Activated CD4-positive, alpha-beta memory T cell treated with anti-CD3 and anti-CD28 coated beads, Interleukin-2, amount 10 ng/mL, durations not matched to agents 7 days and 5 days (primary cell): Measurements from ENCODE around the gene TMEM151A. TPM values are rescaled to one million over a fixed set of nuclear protein-coding genes. Genes with fewer than 3 reads are reported as not detected.

Experiments
- CTCF ChIA-PET: fragments of 350-600 bp; sonication (Branson Sonifier 250); formaldehyde crosslinking; loops from one replicate; lab custom pipeline; 2021; ENCODE audit warnings: antibody characterized with exemption, inconsistent platforms; lab: Charles Lee
- POLR2A ChIA-PET: fragments of 350-600 bp; sonication (Branson Sonifier 250); formaldehyde crosslinking; loops from one replicate; lab custom pipeline; 2021; ENCODE audit warnings: antibody characterized with exemption; lab: Charles Lee
- DNase-seq: peaks from one replicate; pipeline ENCODE4 v3.0.0-alpha.2; 2020
- H3K27ac Mint-ChIP-seq: one replicate; pipeline ENCODE4 v1.8.0; 2021; ENCODE audit warnings: mild to moderate bottlenecking, mixed read lengths
- H3K27me3 Mint-ChIP-seq: one replicate; pipeline ENCODE4 v1.8.0; 2021; ENCODE audit warnings: mixed read lengths
- H3K36me3 Mint-ChIP-seq: one replicate; pipeline ENCODE4 v1.8.0; 2021; ENCODE audit warnings: low read depth, mixed read lengths
- H3K4me1 Mint-ChIP-seq: one replicate; pipeline ENCODE4 v1.8.0; 2021; ENCODE audit warnings: mixed read lengths
- H3K4me3 Mint-ChIP-seq: one replicate; pipeline ENCODE4 v1.8.0; 2021; ENCODE audit warnings: mild to moderate bottlenecking, mixed read lengths
- H3K9me3 Mint-ChIP-seq: one replicate; pipeline ENCODE4 v1.8.0; 2021; ENCODE audit warnings: mixed read lengths
- total RNA-seq, 2 experiments: library from RNA; stranded (reverse); gene quantifications; one replicate each; pipeline ENCODE4 v1.2.3, GENCODE V29; 2021

TMEM151A gene
- total RNA-seq, 2 experiments from 2014 or later = not detected

- ChIA-PET CTCF (interaction anchor here (0.7 to 3.8 kb wide), 5 partner anchors 21 to 151 kb away, joined by 3 to 33 read pairs (median 6); partner anchors contain the start of gene MRPL11), POLR2A (interaction anchor here (1.2 to 4.4 kb wide), 10 partner anchors 8 to 351 kb away, joined by 3 to 28 read pairs (median 7); partner anchors contain the start of genes BRMS1, CNIH2, RAB1B and RBM4)
- Mint-ChIP-seq H3K4me1 (peaks cover 45% of the 10 kb centered on the region), H3K36me3 (no peaks in the 10 kb centered on the region), H3K27me3 (peaks cover 22% of the 10 kb centered on the region), H3K4me3 (peak overlapping the region; percentile 92), H3K27ac (peak overlapping the region; percentile 83), H3K9me3 (no peaks in the 10 kb centered on the region)
- no peak for DNase-seq
These were observed 3.6 kb upstream of the TMEM151A start for GRCh38 chr11:66287889-66288670.

- Mint-ChIP-seq H3K27ac (peak within 1 kb of the TSS; percentile 83), H3K9me3 (no peaks in the 10 kb centered on the region), H3K27me3 (peaks cover 27% of the 10 kb centered on the region), H3K36me3 (no peaks in the 10 kb centered on the region), H3K4me1 (peaks cover 42% of the 10 kb centered on the region), H3K4me3 (peak within 1 kb of the TSS; percentile 92)
- CTCF ChIA-PET = interaction anchor here (0.7 to 3.8 kb wide), 10 partner anchors 8 to 349 kb away, joined by 3 to 33 read pairs (median 4); partner anchors contain the start of genes MRPL11 and RBM4
- POLR2A ChIA-PET = interaction anchor here (0.6 to 4.4 kb wide), 18 partner anchors 9 to 576 kb away, joined by 3 to 28 read pairs (median 4); partner anchors contain the start of genes BRMS1, CNIH2, RAB1B and RBM4
- peak; percentile 99 for DNase-seq
These were observed 2.8 kb upstream of the TMEM151A start, which contains the start of gene YIF1A for GRCh38 chr11:66288671-66289547. Gene YIF1A, minus strand, starts transcription at chr11:66289143. Its CDS starts 158 bp downstream, at chr11:66288985.

GRCh38 chr11:66289548-66290329, 2.0 kb upstream of the TMEM151A start:
- POLR2A ChIA-PET = interaction anchor here (0.6 to 4.4 kb wide), 18 partner anchors 10 to 577 kb away, joined by 3 to 28 read pairs (median 4); partner anchors contain the start of genes BRMS1, CNIH2, RAB1B and RBM4
- peak; percentile 82 for DNase-seq
- H3K4me3 Mint-ChIP-seq = peak overlapping the region; percentile 92
- peak overlapping the region; percentile 78 for H3K27ac Mint-ChIP-seq
- CTCF ChIA-PET = interaction anchor here (0.8 to 3.8 kb wide), 10 partner anchors 9 to 349 kb away, joined by 3 to 33 read pairs (median 4); partner anchors contain the start of genes MRPL11 and RBM4
- H3K36me3 Mint-ChIP-seq = no peaks in the 10 kb centered on the region
- peaks cover 42% of the 10 kb centered on the region for H3K4me1 Mint-ChIP-seq
- no peaks in the 10 kb centered on the region for H3K9me3 Mint-ChIP-seq
- peaks cover 29% of the 10 kb centered on the region for H3K27me3 Mint-ChIP-seq

- H3K27ac Mint-ChIP-seq = no peak overlapping the region
- ChIA-PET CTCF (interaction anchor here (1.6 to 2.1 kb wide), 2 partner anchors 25 to 68 kb away, joined by 3 to 5 read pairs; no protein-coding TSS in a partner anchor), POLR2A (interaction anchor here (1.0 to 4.4 kb wide), 4 partner anchors 11 to 46 kb away, joined by 3 to 28 read pairs (median 20); partner anchors contain the start of genes CNIH2, RAB1B and RIN1)
- no peaks in the 10 kb centered on the region for H3K36me3 Mint-ChIP-seq
- peaks cover 42% of the 10 kb centered on the region for H3K4me1 Mint-ChIP-seq
- peaks cover 29% of the 10 kb centered on the region for H3K27me3 Mint-ChIP-seq
- DNase-seq = no peak
- no peaks in the 10 kb centered on the region for H3K9me3 Mint-ChIP-seq
- H3K4me3 Mint-ChIP-seq = peak overlapping the region; percentile 92
These were observed 1.4 kb upstream of the TMEM151A start for GRCh38 chr11:66290330-66290621.

- Mint-ChIP-seq H3K36me3 (no peaks in the 10 kb centered on the region), H3K4me1 (peaks cover 42% of the 10 kb centered on the region), H3K4me3 (no peak overlapping the region), H3K27me3 (peaks cover 29% of the 10 kb centered on the region), H3K9me3 (no peaks in the 10 kb centered on the region), H3K27ac (no peak overlapping the region)
- ChIA-PET POLR2A (interaction anchor here (1.1 to 4.4 kb wide), 2 partner anchors 21 to 53 kb away, joined by 4 to 28 read pairs; no protein-coding TSS in a partner anchor), CTCF (interaction anchor here (1.6 to 1.7 kb wide), 2 partner anchors 20 to 69 kb away, joined by 3 to 8 read pairs; no protein-coding TSS in a partner anchor)
- no peak for DNase-seq
These were observed 390 bp upstream of the TMEM151A start for GRCh38 chr11:66291303-66291705.

GRCh38 chr11:66292543-66293332, 1.0 kb downstream of the TMEM151A start:
- no peak for DNase-seq
- Mint-ChIP-seq H3K9me3 (no peaks in the 10 kb centered on the region), H3K4me3 (peak overlapping the region; percentile 17), H3K4me1 (peaks cover 30% of the 10 kb centered on the region), H3K27ac (no peak overlapping the region), H3K27me3 (peaks cover 29% of the 10 kb centered on the region), H3K36me3 (no peaks in the 10 kb centered on the region)
- ChIA-PET POLR2A (no interaction called here), CTCF (no interaction called here)

GRCh38 chr11:66293352-66293751, 1.7 kb downstream of the TMEM151A start:
- Mint-ChIP-seq H3K36me3 (no peaks in the 10 kb centered on the region), H3K9me3 (no peaks in the 10 kb centered on the region), H3K4me1 (peaks cover 26% of the 10 kb centered on the region), H3K27ac (no peak overlapping the region), H3K27me3 (peaks cover 29% of the 10 kb centered on the region), H3K4me3 (no peak overlapping the region)
- ChIA-PET POLR2A (no interaction called here), CTCF (no interaction called here)
- DNase-seq = no peak

- Mint-ChIP-seq H3K36me3 (no peaks in the 10 kb centered on the region), H3K9me3 (no peaks in the 10 kb centered on the region), H3K27ac (no peak overlapping the region), H3K27me3 (peaks cover 29% of the 10 kb centered on the region), H3K4me1 (peaks cover 24% of the 10 kb centered on the region), H3K4me3 (no peak overlapping the region)
- DNase-seq = no peak
- ChIA-PET POLR2A (no interaction called here), CTCF (no interaction called here)
These were observed 2.3 kb downstream of the TMEM151A start for GRCh38 chr11:66293777-66294625.

GRCh38 chr11:66294626-66295620, 3.2 kb downstream of the TMEM151A start:
- H3K9me3 Mint-ChIP-seq = no peaks in the 10 kb centered on the region
- DNase-seq = no peak
- CTCF ChIA-PET = no interaction called here
- POLR2A ChIA-PET = no interaction called here
- H3K4me1 Mint-ChIP-seq = peaks cover 16% of the 10 kb centered on the region
- peaks cover 29% of the 10 kb centered on the region for H3K27me3 Mint-ChIP-seq
- no peak overlapping the region for H3K27ac Mint-ChIP-seq
- H3K36me3 Mint-ChIP-seq = no peaks in the 10 kb centered on the region
- no peak overlapping the region for H3K4me3 Mint-ChIP-seq

- Mint-ChIP-seq H3K9me3 (no peaks in the 10 kb centered on the region), H3K4me3 (no peak overlapping the region), H3K4me1 (peaks cover 3% of the 10 kb centered on the region), H3K36me3 (no peaks in the 10 kb centered on the region), H3K27me3 (peaks cover 13% of the 10 kb centered on the region), H3K27ac (no peak overlapping the region)
- no peak for DNase-seq
- CTCF ChIA-PET = interaction anchor here (3.3 kb wide), 1 partner anchor 14 kb away, joined by 12 read pairs; no protein-coding TSS in a partner anchor
- POLR2A ChIA-PET = no interaction called here
These were observed 5.9 kb downstream of the TMEM151A start for GRCh38 chr11:66297610-66298009.
